ENCODE results near the gene STXBP3. TPM values are rescaled to one million over a fixed set of nuclear protein-coding genes. Genes with fewer than 3 reads are reported as not detected.

STXBP3 gene
- polyA plus RNA-seq, 3 donors, result 32.3 to 56.2 (median 48.3) TPM

GRCh38 chr1:108817811-108818210, 71.3 kb downstream of the STXBP3 start:
- no peaks in the 10 kb centered on the region for H3K36me3 Mint-ChIP-seq
- Histone ChIP-seq H3K79me2 (ENCODE audit: insufficient read depth, low read length) (no peaks in the 10 kb centered on the region), H3K27me3 (ENCODE audit: control insufficient read depth in 2 of 2, insufficient read depth in 2 of 2, low read length in 2 of 2) (no peaks in the 10 kb centered on the region), H3K27ac (ENCODE audit: low read depth in 1 of 2, low read length in 2 of 2) (no peak overlapping the region), H3K36me3 (replicated peaks in 1 of 2; ENCODE audit: control insufficient read depth in 1 of 2, insufficient read depth in 2 of 2, low read length in 2 of 2) (no peaks in the 10 kb centered on the region), H3K4me3 (replicated peaks in 1 of 3; ENCODE audit: low read depth in 2 of 3, low read length in 3 of 3) (no peak overlapping the region), H3K4me1 (ENCODE audit: control insufficient read depth in 1 of 2, insufficient read depth in 2 of 2, low read length in 2 of 2) (no peaks in the 10 kb centered on the region), H3K4me2 (replicated peaks; ENCODE audit: extremely low read depth, low read length, poor library complexity, severe bottlenecking) (no peak overlapping the region), H2AFZ (ENCODE audit: insufficient read depth, low read depth, low read length, poor library complexity, severe bottlenecking) (no peak overlapping the region), H3K9me3 (replicated peaks in 1 of 2; ENCODE audit: control insufficient read depth in 1 of 2, insufficient read depth in 1 of 2, low read length in 2 of 2) (no peaks in the 10 kb centered on the region), H3K9ac (ENCODE audit: insufficient read depth, low read length, poor library complexity, severe bottlenecking) (no peak overlapping the region), H4K20me1 (ENCODE audit: insufficient read depth, low read length) (no peaks in the 10 kb centered on the region)
- DNase-seq, result no peak
- peaks cover 4% of the 10 kb centered on the region for H3K4me1 Mint-ChIP-seq
- intact Hi-C loops (cut with micrococcal nuclease), result no loop called here
- H3K27me3 Mint-ChIP-seq (ENCODE audit: low read depth in 3 of 3), result peaks cover 0 to 7% (median 0%) of the 10 kb centered on the region in 3 donors
- H3K4me3 Mint-ChIP-seq, result no peak overlapping the region
- no peaks in the 10 kb centered on the region for H3K9me3 Mint-ChIP-seq
- TF ChIP-seq, protein P1, sequence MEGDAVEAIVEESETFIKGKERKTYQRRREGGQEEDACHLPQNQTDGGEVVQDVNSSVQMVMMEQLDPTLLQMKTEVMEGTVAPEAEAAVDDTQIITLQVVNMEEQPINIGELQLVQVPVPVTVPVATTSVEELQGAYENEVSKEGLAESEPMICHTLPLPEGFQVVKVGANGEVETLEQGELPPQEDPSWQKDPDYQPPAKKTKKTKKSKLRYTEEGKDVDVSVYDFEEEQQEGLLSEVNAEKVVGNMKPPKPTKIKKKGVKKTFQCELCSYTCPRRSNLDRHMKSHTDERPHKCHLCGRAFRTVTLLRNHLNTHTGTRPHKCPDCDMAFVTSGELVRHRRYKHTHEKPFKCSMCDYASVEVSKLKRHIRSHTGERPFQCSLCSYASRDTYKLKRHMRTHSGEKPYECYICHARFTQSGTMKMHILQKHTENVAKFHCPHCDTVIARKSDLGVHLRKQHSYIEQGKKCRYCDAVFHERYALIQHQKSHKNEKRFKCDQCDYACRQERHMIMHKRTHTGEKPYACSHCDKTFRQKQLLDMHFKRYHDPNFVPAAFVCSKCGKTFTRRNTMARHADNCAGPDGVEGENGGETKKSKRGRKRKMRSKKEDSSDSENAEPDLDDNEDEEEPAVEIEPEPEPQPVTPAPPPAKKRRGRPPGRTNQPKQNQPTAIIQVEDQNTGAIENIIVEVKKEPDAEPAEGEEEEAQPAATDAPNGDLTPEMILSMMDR (IDR thresholded peaks at IDR 0.05), result no peak
- no peak overlapping the region for H3K27ac Mint-ChIP-seq

GRCh38 chr1:108819878-108820277, 73.4 kb downstream of the STXBP3 start:
- H3K4me1 ChIP-seq (ENCODE audit: control insufficient read depth in 1 of 2, insufficient read depth in 2 of 2, low read length in 2 of 2), result no peaks in the 10 kb centered on the region
- H3K4me3 ChIP-seq (replicated peaks in 1 of 3; ENCODE audit: low read depth in 2 of 3, low read length in 3 of 3), result no peak overlapping the region
- H3K9ac ChIP-seq (ENCODE audit: insufficient read depth, low read length, poor library complexity, severe bottlenecking), result no peak overlapping the region
- H3K79me2 ChIP-seq (ENCODE audit: insufficient read depth, low read length), result no peaks in the 10 kb centered on the region
- Mint-ChIP-seq H3K9me3 (peaks cover 0 to 1% (median 0%) of the 10 kb centered on the region in 7 donors), H3K36me3 (no peaks in the 10 kb centered on the region), H3K27ac (no peak overlapping the region), H3K4me3 (no peak overlapping the region), H3K4me1 (peaks cover 4% of the 10 kb centered on the region), H3K27me3 (ENCODE audit: low read depth in 3 of 3) (peaks cover 0 to 5% (median 0%) of the 10 kb centered on the region in 3 donors)
- no peaks in the 10 kb centered on the region for H4K20me1 ChIP-seq (ENCODE audit: insufficient read depth, low read length)
- intact Hi-C loops (cut with micrococcal nuclease), result no loop called here
- H3K27ac ChIP-seq (ENCODE audit: low read depth in 1 of 2, low read length in 2 of 2), result no peak overlapping the region
- DNase-seq, result no peak
- H3K4me2 ChIP-seq (replicated peaks; ENCODE audit: extremely low read depth, low read length, poor library complexity, severe bottlenecking), result no peak overlapping the region
- no peaks in the 10 kb centered on the region for H3K36me3 ChIP-seq (replicated peaks in 1 of 2; ENCODE audit: control insufficient read depth in 1 of 2, insufficient read depth in 2 of 2, low read length in 2 of 2)
- WGBS (ENCODE audit: insufficient coverage), result 71% methylated on average over 5 of the region's 5 CpGs
- no peak overlapping the region for H2AFZ ChIP-seq (ENCODE audit: insufficient read depth, low read depth, low read length, poor library complexity, severe bottlenecking)
- no peaks in the 10 kb centered on the region for H3K9me3 ChIP-seq (replicated peaks in 1 of 2; ENCODE audit: control insufficient read depth in 1 of 2, insufficient read depth in 1 of 2, low read length in 2 of 2)
- no peaks in the 10 kb centered on the region for H3K27me3 ChIP-seq (ENCODE audit: control insufficient read depth in 2 of 2, insufficient read depth in 2 of 2, low read length in 2 of 2)
- TF ChIP-seq, protein P1 (IDR thresholded peaks at IDR 0.05), result no peak
